GM21526 (cell line): ENCODE data around the gene AJM1.
"Not testable (repeated sequence)": the region's sequence is repeated elsewhere in the genome, so short reads cannot be mapped to it uniquely, and the experiment has no call there.

ENCODE experiments used
- ATAC-seq: cut with Tn5 transposase; IDR thresholded peaks from one replicate; pipeline ENCODE4 v1.9.1; 2021; ENCODE audit warnings: moderate library complexity; ENCODE audit not compliant: unreplicated experiment, low FRiP score

Gene AJM1

GRCh38 chr9:136829981-136830885 is 12.0 kb upstream of the AJM1 start:
- ATAC-seq: no peak

- no peak for ATAC-seq
These were observed 11.1 kb upstream of the AJM1 start for GRCh38 chr9:136831002-136831719.

GRCh38 chr9:136831720-136832104 is 10.6 kb upstream of the AJM1 start:
- no peak for ATAC-seq

- no peak for ATAC-seq
These were observed 9.7 kb upstream of the AJM1 start for GRCh38 chr9:136832581-136832980.

- ATAC-seq: not testable (repeated sequence)
These were observed 8.8 kb upstream of the AJM1 start for GRCh38 chr9:136833381-136834048.

GRCh38 chr9:136835162-136835931 is 6.9 kb upstream of the AJM1 start:
- ATAC-seq: no peak

- ATAC-seq: no peak
These were observed 6.1 kb upstream of the AJM1 start for GRCh38 chr9:136835932-136836904.

GRCh38 chr9:136837146-136837855 is 5.0 kb upstream of the AJM1 start:
- ATAC-seq: no peak

GRCh38 chr9:136837856-136838277 is 4.4 kb upstream of the AJM1 start:
- ATAC-seq: not testable (repeated sequence)

GRCh38 chr9:136838314-136839228 is 3.7 kb upstream of the AJM1 start:
- no peak for ATAC-seq

- no peak for ATAC-seq
These were observed 2.8 kb upstream of the AJM1 start for GRCh38 chr9:136839229-136840139.

GRCh38 chr9:136840140-136840876 is 2.0 kb upstream of the AJM1 start:
- no peak for ATAC-seq

GRCh38 chr9:136840877-136841645 is 1.2 kb upstream of the AJM1 start:
- ATAC-seq: no peak

- not testable (repeated sequence) for ATAC-seq
These were observed 465 bp upstream of the AJM1 start for GRCh38 chr9:136841646-136842379.
